Activated naive CD8-positive, alpha-beta T cell treated with anti-CD3 and anti-CD28 coated beads, Interleukin-2, amount 50 U/mL, for 24 hours (primary cell): ENCODE data around the gene STXBP1.

Source experiments
- ATAC-seq: fragments of 150-1000 bp; cut with Tn5 transposase; one replicate; pipeline ENCODE4 v1.10.0; 2021
- DNase-seq: peaks from one replicate; pipeline ENCODE4 v3.0.0; 2021
- H3K27ac Mint-ChIP-seq: one replicate; pipeline ENCODE4 v1.8.0; 2021; ENCODE audit warnings: mild to moderate bottlenecking, mixed read lengths
- H3K27me3 Mint-ChIP-seq: one replicate; pipeline ENCODE4 v1.8.0; 2021; ENCODE audit warnings: mixed read lengths
- H3K36me3 Mint-ChIP-seq: one replicate; pipeline ENCODE4 v1.8.0; 2021; ENCODE audit warnings: low read depth, mixed read lengths
- H3K4me1 Mint-ChIP-seq: one replicate; pipeline ENCODE4 v1.8.0; 2021; ENCODE audit warnings: mixed read lengths
- H3K4me3 Mint-ChIP-seq: one replicate; pipeline ENCODE4 v1.8.0; 2021; ENCODE audit warnings: mild to moderate bottlenecking, moderate library complexity, mixed read lengths
- H3K9me3 Mint-ChIP-seq: one replicate; pipeline ENCODE4 v1.8.0; 2021; ENCODE audit warnings: mixed read lengths

Gene STXBP1

GRCh38 chr9:127647451-127647850, 35.4 kb downstream of the STXBP1 start:
- DNase-seq (no peak), ATAC-seq (no peak)
- H3K36me3 Mint-ChIP-seq = no peaks in the 10 kb centered on the region
- no peak overlapping the region for H3K4me3 Mint-ChIP-seq
- H3K27me3 Mint-ChIP-seq = peaks cover 3% of the 10 kb centered on the region
- H3K4me1 Mint-ChIP-seq = no peaks in the 10 kb centered on the region
- no peak overlapping the region for H3K27ac Mint-ChIP-seq
- H3K9me3 Mint-ChIP-seq = no peaks in the 10 kb centered on the region

- no peaks in the 10 kb centered on the region for H3K27me3 Mint-ChIP-seq
- no peak overlapping the region for H3K4me3 Mint-ChIP-seq
- H3K9me3 Mint-ChIP-seq = no peaks in the 10 kb centered on the region
- no peak for DNase-seq
- H3K36me3 Mint-ChIP-seq = no peaks in the 10 kb centered on the region
- H3K27ac Mint-ChIP-seq = no peak overlapping the region
- H3K4me1 Mint-ChIP-seq = no peaks in the 10 kb centered on the region
- ATAC-seq = no peak
Observed at GRCh38 chr9:127650518-127650917, 38.4 kb downstream of the STXBP1 start.

- Mint-ChIP-seq H3K4me1 (no peaks in the 10 kb centered on the region), H3K9me3 (no peaks in the 10 kb centered on the region)
- ATAC-seq = no peak
Observed at GRCh38 chr9:127651697-127652610, 39.9 kb downstream of the STXBP1 start.

GRCh38 chr9:127652733-127653132, 40.7 kb downstream of the STXBP1 start:
- Mint-ChIP-seq H3K36me3 (no peaks in the 10 kb centered on the region), H3K27ac (no peak overlapping the region), H3K4me1 (no peaks in the 10 kb centered on the region), H3K4me3 (no peak overlapping the region), H3K27me3 (no peaks in the 10 kb centered on the region), H3K9me3 (no peaks in the 10 kb centered on the region)
- DNase-seq (no peak), ATAC-seq (no peak)

More at GRCh38 chr9:127651697-127652610, 39.9 kb downstream of the STXBP1 start:
- no peak for DNase-seq
- no peak overlapping the region for H3K27ac Mint-ChIP-seq
- H3K4me3 Mint-ChIP-seq = no peak overlapping the region
- no peaks in the 10 kb centered on the region for H3K36me3 Mint-ChIP-seq
- H3K27me3 Mint-ChIP-seq = no peaks in the 10 kb centered on the region

GRCh38 chr9:127654619-127655018, 42.5 kb downstream of the STXBP1 start:
- no peak for DNase-seq
- no peaks in the 10 kb centered on the region for H3K36me3 Mint-ChIP-seq
- no peak overlapping the region for H3K4me3 Mint-ChIP-seq
- no peak for ATAC-seq
- no peaks in the 10 kb centered on the region for H3K4me1 Mint-ChIP-seq
- H3K27me3 Mint-ChIP-seq = no peaks in the 10 kb centered on the region
- H3K9me3 Mint-ChIP-seq = no peaks in the 10 kb centered on the region
- no peak overlapping the region for H3K27ac Mint-ChIP-seq

- no peaks in the 10 kb centered on the region for H3K9me3 Mint-ChIP-seq
- H3K4me1 Mint-ChIP-seq = no peaks in the 10 kb centered on the region
- H3K36me3 Mint-ChIP-seq = no peaks in the 10 kb centered on the region
- no peak overlapping the region for H3K4me3 Mint-ChIP-seq
- no peak overlapping the region for H3K27ac Mint-ChIP-seq
- ATAC-seq (no peak), DNase-seq (no peak)
- H3K27me3 Mint-ChIP-seq = no peaks in the 10 kb centered on the region
Observed at GRCh38 chr9:127658428-127658827, 46.4 kb downstream of the STXBP1 start.

GRCh38 chr9:127660886-127661741, 49.0 kb downstream of the STXBP1 start:
- no peaks in the 10 kb centered on the region for H3K27me3 Mint-ChIP-seq
- ATAC-seq (no peak), DNase-seq (no peak)
- H3K4me3 Mint-ChIP-seq = no peak overlapping the region
- no peaks in the 10 kb centered on the region for H3K4me1 Mint-ChIP-seq
- H3K9me3 Mint-ChIP-seq = no peaks in the 10 kb centered on the region
- no peak overlapping the region for H3K27ac Mint-ChIP-seq
- peaks cover 3% of the 10 kb centered on the region for H3K36me3 Mint-ChIP-seq

- Mint-ChIP-seq H3K9me3 (no peaks in the 10 kb centered on the region), H3K4me1 (no peaks in the 10 kb centered on the region), H3K4me3 (no peak overlapping the region), H3K36me3 (peaks cover 3% of the 10 kb centered on the region), H3K27ac (no peak overlapping the region), H3K27me3 (no peaks in the 10 kb centered on the region)
- DNase-seq (no peak), ATAC-seq (no peak)
Observed at GRCh38 chr9:127662617-127663016, 50.5 kb downstream of the STXBP1 start.

- Mint-ChIP-seq H3K9me3 (no peaks in the 10 kb centered on the region), H3K27ac (no peak overlapping the region), H3K4me3 (no peak overlapping the region), H3K27me3 (no peaks in the 10 kb centered on the region), H3K36me3 (peaks cover 3% of the 10 kb centered on the region), H3K4me1 (no peaks in the 10 kb centered on the region)
- no peak for DNase-seq
- ATAC-seq = no peak
Observed at GRCh38 chr9:127664324-127664677, 52.2 kb downstream of the STXBP1 start.

GRCh38 chr9:127664678-127665507, 52.8 kb downstream of the STXBP1 start:
- Mint-ChIP-seq H3K4me1 (no peaks in the 10 kb centered on the region), H3K27me3 (no peaks in the 10 kb centered on the region), H3K36me3 (peaks cover 3% of the 10 kb centered on the region), H3K27ac (no peak overlapping the region), H3K9me3 (no peaks in the 10 kb centered on the region), H3K4me3 (no peak overlapping the region)
- no peak for DNase-seq
- ATAC-seq = no peak

- peaks cover 3% of the 10 kb centered on the region for H3K36me3 Mint-ChIP-seq
- no peaks in the 10 kb centered on the region for H3K4me1 Mint-ChIP-seq
- no peak overlapping the region for H3K27ac Mint-ChIP-seq
- DNase-seq (no peak), ATAC-seq (no peak)
- no peaks in the 10 kb centered on the region for H3K27me3 Mint-ChIP-seq
- no peaks in the 10 kb centered on the region for H3K9me3 Mint-ChIP-seq
- H3K4me3 Mint-ChIP-seq = no peak overlapping the region
Observed at GRCh38 chr9:127667127-127667844, 55.2 kb downstream of the STXBP1 start.

- Mint-ChIP-seq H3K27ac (no peak overlapping the region), H3K9me3 (no peaks in the 10 kb centered on the region), H3K4me3 (no peak overlapping the region), H3K4me1 (no peaks in the 10 kb centered on the region), H3K27me3 (no peaks in the 10 kb centered on the region), H3K36me3 (peaks cover 3% of the 10 kb centered on the region)
- DNase-seq (no peak), ATAC-seq (no peak)
Observed at GRCh38 chr9:127667906-127668305, 55.8 kb downstream of the STXBP1 start.

- ATAC-seq (no peak), DNase-seq (no peak)
- no peaks in the 10 kb centered on the region for H3K9me3 Mint-ChIP-seq
- no peak overlapping the region for H3K4me3 Mint-ChIP-seq
- peaks cover 2% of the 10 kb centered on the region for H3K36me3 Mint-ChIP-seq
- no peaks in the 10 kb centered on the region for H3K27me3 Mint-ChIP-seq
- no peak overlapping the region for H3K27ac Mint-ChIP-seq
- H3K4me1 Mint-ChIP-seq = no peaks in the 10 kb centered on the region
Observed at GRCh38 chr9:127673234-127673633, 61.2 kb downstream of the STXBP1 start.

GRCh38 chr9:127676638-127677037, 64.6 kb downstream of the STXBP1 start:
- no peaks in the 10 kb centered on the region for H3K9me3 Mint-ChIP-seq
- no peak for DNase-seq
- H3K4me3 Mint-ChIP-seq = no peak overlapping the region

More at GRCh38 chr9:127676638-127677037, 64.6 kb downstream of the STXBP1 start:
- Mint-ChIP-seq H3K4me1 (no peaks in the 10 kb centered on the region), H3K27me3 (no peaks in the 10 kb centered on the region), H3K27ac (no peak overlapping the region), H3K36me3 (peaks cover 2% of the 10 kb centered on the region)
- no peak for ATAC-seq
